Upper lobe of left lung (tissue), 4 donors: Measurements from ENCODE around the gene SLC20A1.

Experiments
- CTCF ChIP-seq, 6 experiments: fragments of 450-650 bp in 4 of 6; fragments of 200-600 bp in 2 of 6; sonication (generic) in 2 of 6; IDR thresholded peaks; one replicate each; pipeline ENCODE4 v1.5.1; 2016 to 2019; ENCODE audit warnings: antibody characterized with exemption in 6 of 6
- POLR2A ChIP-seq, 4 donors: fragments of 450-650 bp; IDR thresholded peaks; one replicate each; pipeline ENCODE4 v1.5.1; 2016 to 2017; ENCODE audit warnings: antibody characterized with exemption in 4 of 4, mild to moderate bottlenecking in 2 of 4
- POLR2AphosphoS5 ChIP-seq, 2 donors: sonication (generic); formaldehyde crosslinking; IDR thresholded peaks; one replicate each; pipeline ENCODE4 v1.5.1; 2017; ENCODE audit warnings: antibody characterized with exemption in 2 of 2

DNA sequence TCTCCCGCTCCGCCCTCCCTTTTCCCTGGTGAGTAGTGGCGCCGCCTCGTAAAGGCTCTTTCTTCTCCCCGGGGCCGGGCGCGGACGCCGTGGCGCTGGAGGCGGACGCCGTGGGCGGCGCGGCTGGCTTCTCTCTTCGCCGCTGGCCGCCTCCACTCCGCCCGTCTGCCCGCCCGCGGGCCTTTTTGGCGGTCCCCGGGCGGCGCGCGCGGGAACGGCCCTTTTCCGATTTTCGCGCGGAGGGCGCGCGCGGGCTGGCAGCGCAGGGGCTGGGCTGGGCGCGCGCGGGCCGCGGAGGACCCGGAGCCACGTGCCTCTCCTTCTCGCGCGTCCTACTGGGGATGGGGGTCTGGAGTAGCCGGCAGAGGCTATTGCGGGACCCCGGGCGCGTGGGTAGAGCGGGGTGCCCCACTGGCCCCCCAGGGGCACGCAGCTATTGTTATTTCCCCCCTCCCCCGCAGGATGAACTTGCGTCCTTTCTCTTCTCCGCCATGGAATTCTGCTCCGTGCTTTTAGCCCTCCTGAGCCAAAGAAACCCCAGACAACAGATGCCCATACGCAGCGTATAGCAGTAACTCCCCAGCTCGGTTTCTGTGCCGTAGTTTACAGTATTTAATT lies 472 bp downstream of the SLC20A1 start:
- TF ChIP-seq CTCF (IDR thresholded peaks at IDR 0.05): peak in 1 of 6 experiments; percentile 21
- no peak for TF ChIP-seq POLR2A (IDR thresholded peaks at IDR 0.05)
- no peak for TF ChIP-seq POLR2AphosphoS5 (IDR thresholded peaks at IDR 0.05)
